T-helper 17 cell (primary cell): ENCODE data around the gene KRABD2.
"Not testable (repeated sequence)": the region's sequence is repeated elsewhere in the genome, so short reads cannot be mapped to it uniquely, and the experiment has no call there.

Source experiments
- ATAC-seq: fragments of 150-1000 bp; cut with Tn5 transposase; 2 replicates; pipeline ENCODE4 v1.10.0; 2021; ENCODE audit warnings: mild to moderate bottlenecking, moderate library complexity
- DNase-seq, 3 donors: peaks; one replicate each; pipeline versions ENCODE4 v3.0.0 to v3.0.0-alpha.2; 2020 to 2021
- H3K9me3 ChIP-seq: one replicate; pipeline ENCODE4 v1.7.0; 2013; ENCODE audit warnings: low read length, mild to moderate bottlenecking; ENCODE audit not compliant: control insufficient read depth, poor library complexity, severe bottlenecking
- H3K27ac Mint-ChIP-seq: one replicate; pipeline ENCODE4 v1.8.0; 2022; ENCODE audit warnings: mild to moderate bottlenecking, moderate library complexity, mixed read lengths
- H3K27me3 Mint-ChIP-seq: one replicate; pipeline ENCODE4 v1.8.0; 2022; ENCODE audit warnings: mixed read lengths
- H3K36me3 Mint-ChIP-seq: one replicate; pipeline ENCODE4 v1.8.0; 2022; ENCODE audit warnings: low read depth, mixed read lengths
- H3K4me1 Mint-ChIP-seq: one replicate; pipeline ENCODE4 v1.8.0; 2022; ENCODE audit warnings: mild to moderate bottlenecking, mixed read lengths
- H3K4me3 Mint-ChIP-seq: one replicate; pipeline ENCODE4 v1.8.0; 2022; ENCODE audit warnings: mild to moderate bottlenecking, moderate library complexity, mixed read lengths

KRABD2 gene

DNA sequence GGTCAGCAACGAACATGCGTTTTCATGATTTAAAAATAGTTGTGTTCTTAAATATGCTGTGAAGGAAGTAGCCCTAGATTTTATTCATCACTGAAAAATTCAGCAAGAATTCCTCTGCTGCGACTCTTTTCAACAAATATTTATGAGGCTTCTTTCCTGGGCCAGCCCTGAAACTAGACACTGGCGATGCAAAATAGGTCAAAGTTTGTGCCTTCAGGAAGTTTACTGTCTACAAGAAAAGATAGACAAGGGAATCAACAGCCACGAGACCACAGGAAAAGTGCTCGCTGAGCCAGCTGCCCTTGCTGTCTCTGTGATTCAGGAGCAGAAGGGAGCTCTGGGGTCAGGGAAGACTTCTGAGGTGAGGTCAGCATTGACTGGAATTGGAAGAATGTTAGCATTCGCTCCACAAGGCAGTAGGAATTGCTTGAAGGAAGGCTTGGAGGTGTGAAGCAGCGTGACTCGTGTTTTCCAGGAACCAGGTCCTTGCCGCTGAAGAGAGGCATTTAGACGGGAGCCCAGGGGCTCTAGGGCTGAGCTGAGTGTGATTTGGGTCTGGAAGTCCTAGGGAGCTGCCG lies 8.4 kb upstream of the KRABD2 start:
- Mint-ChIP-seq H3K36me3 (peaks cover 4% of the 10 kb centered on the region), H3K4me1 (peaks cover 28% of the 10 kb centered on the region), H3K27me3 (no peaks in the 10 kb centered on the region)

DNA sequence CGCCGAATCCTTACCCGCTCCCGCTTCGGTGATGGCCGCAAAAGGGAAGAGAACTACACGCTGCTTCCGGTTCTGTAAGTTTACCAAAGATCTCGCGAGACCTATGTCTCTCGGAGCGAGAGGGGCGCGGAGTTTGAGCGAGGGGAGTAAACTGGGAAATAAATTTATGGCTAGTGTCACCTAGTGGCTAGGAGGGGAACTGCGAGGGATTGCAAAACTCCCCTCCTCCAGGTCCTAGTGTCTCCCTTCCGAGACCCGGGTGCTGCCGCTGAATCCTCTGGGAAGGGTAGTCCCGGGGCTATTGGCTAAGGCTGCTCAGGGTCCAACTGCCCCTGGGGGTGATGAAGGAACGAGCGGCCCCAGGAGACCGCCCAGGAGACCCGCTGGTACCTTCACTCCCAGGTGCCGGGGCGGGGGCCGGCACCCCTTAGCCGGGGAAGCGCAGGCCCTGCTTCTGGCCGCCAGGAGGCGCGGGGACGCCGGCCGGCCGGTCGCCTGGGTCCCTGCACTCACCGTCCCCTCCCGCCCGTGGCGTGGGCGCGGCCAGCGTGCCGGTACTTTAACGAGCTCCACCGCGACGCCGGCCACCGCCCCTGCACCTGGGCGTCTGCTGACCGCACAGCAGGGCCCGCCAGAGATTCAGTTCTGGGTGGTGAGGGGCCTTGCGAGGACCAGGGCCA lies 6.8 kb upstream of the KRABD2 start, which contains the start of gene RPL26:
Gene RPL26, minus strand, starts transcription at position 51 of the 680 bp plus-strand sequence. CDS start 883 bp downstream, outside the sequence.
- Mint-ChIP-seq H3K27me3 (no peaks in the 10 kb centered on the region), H3K36me3 (peaks cover 8% of the 10 kb centered on the region), H3K4me1 (peaks cover 36% of the 10 kb centered on the region), H3K27ac (peak within 1 kb of the TSS; percentile 98), H3K4me3 (peak within 1 kb of the TSS; percentile 99)
- ATAC-seq: peak; percentile 90
- H3K9me3 ChIP-seq: no peaks in the 10 kb centered on the region
- peak; percentile 84 to 88 (median 86) for DNase-seq

More for the DNA sequence above, 8.4 kb upstream of the KRABD2 start:
- Mint-ChIP-seq H3K4me3 (peak overlapping the region; percentile 99), H3K27ac (peak overlapping the region; percentile 98)
- DNase-seq (no peak), ATAC-seq (no peak)
- H3K9me3 ChIP-seq: no peaks in the 10 kb centered on the region

- Mint-ChIP-seq H3K4me3 (peak overlapping the region; percentile 99), H3K36me3 (peaks cover 8% of the 10 kb centered on the region), H3K27ac (peak overlapping the region; percentile 98), H3K4me1 (peaks cover 35% of the 10 kb centered on the region), H3K27me3 (no peaks in the 10 kb centered on the region)
- ATAC-seq (no peak), DNase-seq (no peak)
- no peaks in the 10 kb centered on the region for H3K9me3 ChIP-seq
These were observed 6.3 kb upstream of the KRABD2 start for GRCh38 chr17:8382880-8383142.

DNA sequence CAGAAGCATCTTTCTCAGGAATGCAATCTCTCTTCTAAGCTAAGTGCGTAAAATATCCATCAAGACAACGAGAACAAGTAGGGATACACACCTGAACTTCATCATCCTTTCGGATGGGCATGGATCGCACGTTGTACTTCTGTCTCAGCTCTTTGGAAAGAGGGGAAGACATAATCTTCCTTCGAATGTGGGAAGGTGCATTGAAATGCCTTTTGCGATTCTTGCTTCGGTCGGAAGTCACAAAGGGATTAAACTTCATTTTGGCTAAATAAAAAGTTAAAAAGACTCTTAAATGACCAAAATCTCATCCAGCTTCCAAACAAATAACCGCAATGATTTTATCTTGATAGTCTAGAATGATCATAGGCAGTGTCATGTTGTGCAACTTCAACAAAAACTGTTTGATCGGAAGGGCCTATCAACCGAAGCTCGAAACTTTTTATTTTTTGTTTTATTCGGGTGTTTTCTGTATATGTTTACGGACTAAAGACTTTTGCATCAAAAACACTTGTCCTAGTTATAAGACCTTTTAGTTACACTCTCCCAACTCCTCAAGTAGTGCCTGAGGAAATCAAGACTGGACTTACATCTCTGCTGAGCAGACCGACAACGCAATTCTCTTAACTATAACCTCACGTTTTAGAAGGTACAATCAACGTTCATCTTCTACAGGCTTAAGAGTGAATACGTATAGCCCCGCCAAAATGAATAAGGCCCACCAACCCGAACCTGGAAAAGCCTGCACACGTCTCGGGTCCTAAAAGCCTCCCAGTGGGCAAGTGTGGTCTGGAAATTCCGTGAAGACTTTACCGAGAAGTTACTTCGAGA lies 5.8 kb upstream of the KRABD2 start:
- H3K27me3 Mint-ChIP-seq: no peaks in the 10 kb centered on the region
- peak overlapping the region; percentile 98 for H3K27ac Mint-ChIP-seq
- peaks cover 34% of the 10 kb centered on the region for H3K4me1 Mint-ChIP-seq
- peak overlapping the region; percentile 99 for H3K4me3 Mint-ChIP-seq
- no peaks in the 10 kb centered on the region for H3K9me3 ChIP-seq
- no peak for DNase-seq
- no peak for ATAC-seq
- peaks cover 8% of the 10 kb centered on the region for H3K36me3 Mint-ChIP-seq

DNA sequence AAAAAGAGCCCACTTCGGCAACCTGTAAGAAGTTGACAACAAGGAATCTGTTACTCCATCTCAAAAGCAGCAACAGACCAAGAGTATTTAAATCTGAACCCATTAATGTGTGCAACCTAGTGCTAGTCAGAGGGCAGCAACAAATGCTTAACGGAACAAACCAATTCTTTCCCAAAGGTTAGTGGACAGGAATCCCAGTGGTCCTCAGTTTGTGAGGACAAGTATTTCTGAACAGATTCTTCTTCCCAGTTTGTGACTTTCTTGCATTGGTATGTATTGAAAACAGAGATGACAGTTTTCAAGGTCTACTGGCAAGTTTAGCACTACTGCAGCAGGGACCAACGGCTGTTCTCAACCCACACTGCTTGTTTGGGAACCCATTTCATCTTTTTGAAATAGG lies 3.5 kb upstream of the KRABD2 start:
- Mint-ChIP-seq H3K27ac (no peak overlapping the region), H3K27me3 (no peaks in the 10 kb centered on the region), H3K4me3 (no peak overlapping the region), H3K36me3 (peaks cover 8% of the 10 kb centered on the region), H3K4me1 (peaks cover 41% of the 10 kb centered on the region)
- DNase-seq (no peak), ATAC-seq (no peak)
- H3K9me3 ChIP-seq: no peaks in the 10 kb centered on the region

- H3K4me3 Mint-ChIP-seq, DNase-seq, H3K27me3 Mint-ChIP-seq, ATAC-seq, H3K9me3 ChIP-seq, H3K36me3 Mint-ChIP-seq: not testable (repeated sequence)
- Mint-ChIP-seq H3K27ac (peak overlapping the region; percentile 80), H3K4me1 (peaks cover 32% of the 10 kb centered on the region)
These were observed 1.6 kb upstream of the KRABD2 start for GRCh38 chr17:8378117-8378516.

DNA sequence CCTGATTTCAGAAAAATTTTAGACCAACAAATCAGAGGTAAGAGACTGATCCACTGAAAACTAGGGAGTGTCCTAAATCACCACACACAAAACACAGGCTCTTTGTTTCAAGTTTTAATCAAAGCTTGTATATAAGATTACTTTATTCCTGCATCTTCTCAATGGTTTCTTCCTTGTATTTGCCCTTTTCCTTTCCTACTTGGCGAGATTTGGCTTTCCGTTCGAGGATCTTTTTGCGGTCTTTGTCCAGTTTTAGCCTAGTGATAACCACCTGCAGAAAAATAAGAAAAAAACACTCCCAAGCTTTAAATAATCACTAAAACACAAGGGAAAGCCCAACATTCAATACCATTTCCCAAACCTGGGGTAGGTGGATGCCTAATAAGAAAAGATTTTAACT lies 918 bp upstream of the KRABD2 start:
- Mint-ChIP-seq H3K4me3 (peak overlapping the region; percentile 70), H3K36me3 (peaks cover 4% of the 10 kb centered on the region), H3K27ac (peak overlapping the region; percentile 80), H3K27me3 (no peaks in the 10 kb centered on the region), H3K4me1 (peaks cover 28% of the 10 kb centered on the region)
- DNase-seq (no peak), ATAC-seq (no peak)
- no peaks in the 10 kb centered on the region for H3K9me3 ChIP-seq

DNA sequence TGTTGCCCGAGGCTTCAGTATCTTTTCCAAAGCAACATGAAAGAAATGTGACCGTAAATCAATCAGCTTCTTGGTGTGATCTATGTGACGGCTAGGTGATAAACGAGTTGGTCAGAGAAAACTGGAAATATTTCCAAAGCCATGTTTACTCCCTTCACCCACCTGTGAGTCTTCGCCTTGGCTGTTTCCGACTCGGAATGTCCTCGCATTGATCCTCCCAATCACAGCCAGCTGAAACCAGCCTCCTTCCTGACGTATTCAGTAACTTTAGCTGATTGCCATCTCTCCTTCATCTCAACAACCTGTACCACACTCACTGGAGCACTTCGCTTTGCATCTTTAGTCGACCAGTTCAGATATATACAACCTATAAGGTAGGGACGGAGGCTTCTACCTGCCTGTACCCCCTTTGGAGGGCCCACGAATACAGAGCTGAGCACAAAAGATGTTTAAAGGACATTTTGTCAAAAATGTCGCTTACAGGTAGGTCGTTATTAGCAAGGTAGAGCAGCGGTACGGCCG lies 705 bp downstream of the KRABD2 start:
- ATAC-seq (no peak), DNase-seq (no peak)
- H3K9me3 ChIP-seq: no peaks in the 10 kb centered on the region
- Mint-ChIP-seq H3K27me3 (no peaks in the 10 kb centered on the region), H3K36me3 (peaks cover 6% of the 10 kb centered on the region), H3K4me1 (peaks cover 27% of the 10 kb centered on the region), H3K4me3 (peak overlapping the region; percentile 87), H3K27ac (peak overlapping the region; percentile 80)

- H3K27me3 Mint-ChIP-seq, H3K36me3 Mint-ChIP-seq, ATAC-seq, H3K27ac Mint-ChIP-seq, H3K9me3 ChIP-seq, DNase-seq, H3K4me3 Mint-ChIP-seq: not testable (repeated sequence)
- H3K4me1 Mint-ChIP-seq: peaks cover 22% of the 10 kb centered on the region
These were observed 2.6 kb downstream of the KRABD2 start for GRCh38 chr17:8373856-8374255.

DNA sequence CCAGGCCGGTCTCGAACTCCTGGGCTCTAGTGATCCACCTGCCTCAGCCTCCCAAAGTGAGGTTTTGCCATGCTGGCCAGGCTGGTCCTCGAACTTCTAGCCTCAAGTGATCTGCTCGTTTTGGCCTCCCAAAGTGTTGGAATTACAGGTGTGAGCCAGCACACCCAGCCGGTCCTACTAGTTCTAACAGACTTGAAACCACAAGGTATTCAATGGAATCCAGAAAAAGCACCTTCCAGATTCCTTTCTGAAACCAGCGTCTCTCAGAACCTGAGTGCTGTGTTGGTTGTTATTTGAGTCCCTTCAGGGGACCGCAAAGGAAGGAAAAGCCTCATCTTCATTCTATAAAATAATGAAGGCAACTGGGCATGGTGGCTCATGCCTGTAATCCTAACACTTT lies 4.1 kb downstream of the KRABD2 start:
- no peak for DNase-seq
- Mint-ChIP-seq H3K27me3 (no peaks in the 10 kb centered on the region), H3K27ac (no peak overlapping the region), H3K4me1 (peaks cover 17% of the 10 kb centered on the region), H3K36me3 (peaks cover 10% of the 10 kb centered on the region), H3K4me3 (no peak overlapping the region)
- no peak for ATAC-seq
- no peaks in the 10 kb centered on the region for H3K9me3 ChIP-seq

DNA sequence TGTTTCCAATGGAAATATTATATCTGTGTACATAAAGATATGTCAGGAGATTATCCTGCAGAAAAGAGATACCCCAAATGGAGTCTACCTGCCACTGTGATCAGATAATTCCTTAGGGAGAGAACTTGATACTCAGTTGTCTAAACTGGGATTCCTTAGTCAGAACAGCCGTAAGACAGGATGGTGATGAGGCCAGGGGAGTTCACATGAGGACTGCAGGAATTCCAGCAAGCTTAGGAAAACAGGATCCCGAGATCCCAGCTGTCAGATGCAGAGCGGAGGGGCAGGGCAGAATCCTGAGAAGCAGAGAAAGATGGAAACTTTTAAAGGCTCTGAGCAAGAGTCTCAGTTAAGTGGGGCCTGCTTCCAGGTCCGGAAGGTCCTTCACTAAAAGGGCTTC lies 4.7 kb downstream of the KRABD2 start:
- DNase-seq (no peak), ATAC-seq (no peak)
- Mint-ChIP-seq H3K4me3 (no peak overlapping the region), H3K4me1 (peaks cover 14% of the 10 kb centered on the region), H3K36me3 (peaks cover 10% of the 10 kb centered on the region), H3K27ac (peak overlapping the region; percentile 32), H3K27me3 (no peaks in the 10 kb centered on the region)
- no peaks in the 10 kb centered on the region for H3K9me3 ChIP-seq

DNA sequence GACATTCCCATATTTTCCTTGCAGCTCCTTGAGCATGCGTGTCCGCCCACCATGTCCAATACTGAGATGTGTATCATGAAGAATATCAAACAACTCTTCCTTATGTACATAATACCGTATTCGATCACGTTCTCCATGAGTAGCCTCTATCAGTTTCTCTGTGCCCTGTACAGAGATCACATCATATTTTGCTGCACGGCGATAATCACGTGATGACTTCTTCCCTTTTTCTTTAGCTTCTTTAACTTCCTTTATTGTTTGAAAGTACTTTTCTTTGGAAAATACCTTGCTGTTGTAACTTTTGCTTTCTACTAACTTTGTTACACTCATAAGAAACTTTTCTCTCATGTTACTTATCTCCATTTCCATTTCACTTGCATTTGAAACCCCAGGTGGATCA lies 6.6 kb downstream of the KRABD2 start:
- Mint-ChIP-seq H3K27ac (no peak overlapping the region), H3K27me3 (no peaks in the 10 kb centered on the region)

GRCh38 chr17:8368193-8368592 lies 8.3 kb downstream of the KRABD2 start:
- peaks cover 10% of the 10 kb centered on the region for H3K36me3 Mint-ChIP-seq
- no peak overlapping the region for H3K27ac Mint-ChIP-seq
- DNase-seq (no peak), ATAC-seq (no peak)
- no peaks in the 10 kb centered on the region for H3K27me3 Mint-ChIP-seq
- H3K4me1 Mint-ChIP-seq: peaks cover 9% of the 10 kb centered on the region
- H3K4me3 Mint-ChIP-seq: no peak overlapping the region
- no peaks in the 10 kb centered on the region for H3K9me3 ChIP-seq

More for the DNA sequence above, 6.6 kb downstream of the KRABD2 start:
- Mint-ChIP-seq H3K4me3 (no peak overlapping the region), H3K36me3 (peaks cover 10% of the 10 kb centered on the region), H3K4me1 (peaks cover 9% of the 10 kb centered on the region)
- DNase-seq: no peak
- no peak for ATAC-seq
- H3K9me3 ChIP-seq: no peaks in the 10 kb centered on the region
